GM10266 (cell line): ENCODE results near the gene KRTAP5-4.
"Not testable (repeated sequence)": the region's sequence is repeated elsewhere in the genome, so short reads cannot be mapped to it uniquely, and the experiment has no call there.

ENCODE experiments used
- DNase-seq: peaks from one replicate; pipeline ENCODE4 v3.0.0; 2012; ENCODE audit errors: extremely low spot score
- TF ChIP-seq, protein P1 (sequence below): IDR thresholded peaks from 2 replicates; pipeline ENCODE4 v1.5.1; 2012; ENCODE audit warnings: mild to moderate bottlenecking, low read depth; ENCODE audit not compliant: control insufficient read depth, insufficient read depth; ENCODE audit errors: missing control alignments

The KRTAP5-4 gene

GRCh38 chr11:1619449-1619848 is 2.5 kb downstream of the KRTAP5-4 start:
- DNase-seq: no peak
- TF ChIP-seq, protein P1, sequence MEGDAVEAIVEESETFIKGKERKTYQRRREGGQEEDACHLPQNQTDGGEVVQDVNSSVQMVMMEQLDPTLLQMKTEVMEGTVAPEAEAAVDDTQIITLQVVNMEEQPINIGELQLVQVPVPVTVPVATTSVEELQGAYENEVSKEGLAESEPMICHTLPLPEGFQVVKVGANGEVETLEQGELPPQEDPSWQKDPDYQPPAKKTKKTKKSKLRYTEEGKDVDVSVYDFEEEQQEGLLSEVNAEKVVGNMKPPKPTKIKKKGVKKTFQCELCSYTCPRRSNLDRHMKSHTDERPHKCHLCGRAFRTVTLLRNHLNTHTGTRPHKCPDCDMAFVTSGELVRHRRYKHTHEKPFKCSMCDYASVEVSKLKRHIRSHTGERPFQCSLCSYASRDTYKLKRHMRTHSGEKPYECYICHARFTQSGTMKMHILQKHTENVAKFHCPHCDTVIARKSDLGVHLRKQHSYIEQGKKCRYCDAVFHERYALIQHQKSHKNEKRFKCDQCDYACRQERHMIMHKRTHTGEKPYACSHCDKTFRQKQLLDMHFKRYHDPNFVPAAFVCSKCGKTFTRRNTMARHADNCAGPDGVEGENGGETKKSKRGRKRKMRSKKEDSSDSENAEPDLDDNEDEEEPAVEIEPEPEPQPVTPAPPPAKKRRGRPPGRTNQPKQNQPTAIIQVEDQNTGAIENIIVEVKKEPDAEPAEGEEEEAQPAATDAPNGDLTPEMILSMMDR: no peak

DNA sequence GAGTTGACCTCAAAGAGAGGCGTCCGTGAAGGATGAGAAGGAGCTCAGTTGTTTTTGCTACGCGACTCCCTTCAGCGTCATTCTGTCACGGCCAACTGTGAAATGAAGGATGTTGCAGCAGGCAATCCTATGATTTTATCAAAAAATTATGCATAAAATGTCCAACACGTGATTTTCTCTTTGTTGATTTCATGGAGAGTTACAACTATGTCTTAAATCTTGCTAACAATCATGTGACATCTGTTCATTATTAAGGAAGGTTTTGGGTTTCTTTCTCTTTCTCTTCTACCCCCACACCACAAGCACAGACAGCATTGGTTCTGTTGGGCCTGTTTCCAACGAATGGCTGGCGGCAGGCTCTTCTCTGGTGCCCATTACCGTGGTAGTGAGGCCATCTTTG is 3.7 kb downstream of the KRTAP5-4 start:
- TF ChIP-seq, protein P1: no peak
- no peak for DNase-seq

- TF ChIP-seq, protein P1: no peak
- DNase-seq: no peak
Measured at GRCh38 chr11:1608363-1608762, 13.6 kb downstream of the KRTAP5-4 start, which contains the start of gene KRTAP5-3. KRTAP5-3 (minus strand) TSS chr11:1608463; CDS start chr11:1608385, 78 bp downstream.

- DNase-seq: not testable (repeated sequence)
Measured at GRCh38 chr11:1607901-1608300, 14.0 kb downstream of the KRTAP5-4 start.

- DNase-seq: not testable (repeated sequence)
Measured at GRCh38 chr11:1607156-1607845, 14.6 kb downstream of the KRTAP5-4 start.

- DNase-seq: peak; percentile 77
Measured at GRCh38 chr11:1605923-1606322, 16.0 kb downstream of the KRTAP5-4 start.

DNA sequence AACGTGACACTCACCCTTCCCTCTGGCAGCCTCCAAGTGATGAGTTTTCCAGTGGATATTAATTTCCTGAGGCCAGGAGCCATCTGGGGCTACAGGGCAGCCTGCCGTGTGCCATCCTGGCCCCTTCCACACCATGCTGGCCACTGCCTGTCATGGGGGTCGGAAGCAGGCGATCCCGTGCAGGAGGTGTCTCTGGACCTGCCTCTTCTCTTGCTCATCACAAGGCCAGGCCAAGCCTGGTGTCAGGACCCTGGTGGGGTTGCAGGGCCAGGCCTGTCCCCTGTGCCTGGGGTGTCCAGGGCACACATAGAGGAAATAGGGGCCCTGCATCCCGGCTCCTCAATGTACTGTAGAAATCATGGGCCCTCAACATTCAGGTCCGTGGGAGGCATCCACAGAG is 17.2 kb downstream of the KRTAP5-4 start:
- TF ChIP-seq, protein P1: no peak
- DNase-seq: no peak

DNA sequence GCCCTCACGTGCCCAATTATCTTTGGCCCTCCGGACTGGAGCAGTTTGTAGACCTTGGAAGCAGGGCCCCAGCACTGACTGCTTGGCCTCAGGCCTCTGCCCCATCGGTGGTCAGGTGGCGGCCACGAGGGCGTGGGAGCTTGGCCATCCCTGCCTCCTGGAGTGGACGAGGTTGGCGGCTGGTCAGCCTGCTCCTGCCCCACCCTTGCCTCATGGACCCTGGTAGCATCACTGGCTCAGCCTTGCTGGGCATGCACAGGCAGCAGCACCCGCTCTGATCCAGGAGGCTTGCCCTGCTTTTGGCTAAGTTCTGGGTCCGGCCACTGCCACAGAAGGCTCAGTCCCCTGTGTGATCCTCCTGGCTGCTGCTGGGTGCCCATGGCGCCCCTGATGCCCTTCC is 17.8 kb downstream of the KRTAP5-4 start:
- no peak for DNase-seq
- TF ChIP-seq, protein P1: no peak

- DNase-seq: no peak
- TF ChIP-seq, protein P1: no peak
Measured at GRCh38 chr11:1603629-1604028, 18.3 kb downstream of the KRTAP5-4 start.

DNA sequence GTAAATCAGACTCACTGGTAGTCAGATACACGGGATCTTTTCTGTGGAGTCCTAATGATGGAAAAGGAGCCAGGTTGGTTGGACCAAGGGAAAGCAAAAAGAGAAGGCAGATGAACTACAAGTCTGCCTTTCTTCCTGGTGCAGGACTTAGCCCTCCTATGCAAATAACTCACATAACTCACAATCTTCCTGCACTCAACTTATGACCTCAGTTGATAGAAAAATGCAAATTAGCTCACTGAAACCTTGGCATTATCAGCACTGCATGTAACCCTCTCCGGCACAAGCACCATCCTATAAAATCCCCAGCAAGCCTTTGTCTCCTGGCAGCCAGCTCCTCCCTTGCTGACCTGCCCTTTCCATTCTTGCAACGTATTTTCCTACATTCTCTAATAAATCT is 20.3 kb downstream of the KRTAP5-4 start:
- DNase-seq: not testable (repeated sequence)
